ENCODE measurements around the gene COL7A1. TPM values are rescaled to one million over a fixed set of nuclear protein-coding genes. Genes with fewer than 3 reads are reported as not detected.

The COL7A1 gene
- total RNA-seq, 1 donor from 2014 or later = 1.9 TPM

Other genes starting within 250 kb of the COL7A1 start
- gene FBXW12, start 223.1 kb downstream of the COL7A1 start, total RNA-seq = 0.14 TPM in 1 of 2 replicates, not detected in the other
- gene PLXNB1, start 165.2 kb downstream of the COL7A1 start, total RNA-seq = 6.8 and 7.0 TPM in 2 replicates
- 22.2 and 23.7 TPM in 2 replicates for gene CCDC51, start 155.2 kb downstream of the COL7A1 start, total RNA-seq
- gene TMA7, start 155.1 kb downstream of the COL7A1 start, total RNA-seq = 270 and 289 TPM in 2 replicates
- gene ATRIP, start 148.6 kb downstream of the COL7A1 start, total RNA-seq = 16.9 and 17.5 TPM in 2 replicates
- 65.6 and 69.5 TPM in 2 replicates for gene SHISA5, start 91.2 kb downstream of the COL7A1 start, total RNA-seq
- gene PFKFB4, start 38.5 kb downstream of the COL7A1 start, total RNA-seq = 53.0 and 57.0 TPM in 2 replicates
- 0.11 TPM in 1 of 2 replicates, not detected in the other for gene UCN2, start 31.5 kb downstream of the COL7A1 start, total RNA-seq
- gene UQCRC1, start 14.3 kb upstream of the COL7A1 start, total RNA-seq = 248 and 273 TPM in 2 replicates
- gene TMEM89, start 26.4 kb upstream of the COL7A1 start, total RNA-seq = 0.80 and 0.87 TPM in 2 replicates
- gene SLC26A6, start 40.1 kb upstream of the COL7A1 start, total RNA-seq = 85.1 and 89.6 TPM in 2 replicates
- 16.0 and 16.5 TPM in 2 replicates for gene CELSR3, start 67.6 kb upstream of the COL7A1 start, total RNA-seq
- 49.8 and 51.4 TPM in 2 replicates for gene NCKIPSD, start 90.6 kb upstream of the COL7A1 start, total RNA-seq
- gene IP6K2, start 121.9 kb upstream of the COL7A1 start, total RNA-seq = 65.4 and 68.2 TPM in 2 replicates